H9 (cell line): ENCODE results near the gene C3orf22. TPM values are rescaled to one million over a fixed set of nuclear protein-coding genes. Genes with fewer than 3 reads are reported as not detected.

Experiments used
- DNase-seq: peaks from one replicate; pipeline ENCODE4 v3.0.0-alpha.2; 2017
- H2AFZ ChIP-seq: one replicate; pipeline ENCODE4 v1.6.1; 2013; ENCODE audit warnings: mild to moderate bottlenecking, low read length, control low read depth, moderate library complexity
- H2AK5ac ChIP-seq: 2 replicates; pipeline ENCODE4 v1.6.1; 2013; ENCODE audit warnings: low read length, control low read depth, mixed read lengths; ENCODE audit not compliant: insufficient read length
- H2BK120ac ChIP-seq: one replicate; pipeline ENCODE4 v1.6.1; 2013; ENCODE audit warnings: low read depth, mild to moderate bottlenecking, low read length, control low read depth, inconsistent platforms; ENCODE audit not compliant: poor library complexity, severe bottlenecking
- H2BK12ac ChIP-seq: 2 replicates; pipeline ENCODE4 v1.6.1; 2013; ENCODE audit warnings: low read length, control low read depth, mixed read lengths, low read depth; ENCODE audit not compliant: insufficient read length
- H2BK15ac ChIP-seq: 2 replicates; pipeline ENCODE4 v1.6.1; 2013; ENCODE audit warnings: low read depth, low read length, control low read depth
- H2BK20ac ChIP-seq: one replicate; pipeline ENCODE4 v1.6.1; 2013; ENCODE audit warnings: low read depth, mild to moderate bottlenecking, low read length, control low read depth, inconsistent platforms; ENCODE audit not compliant: poor library complexity, severe bottlenecking
- H2BK5ac ChIP-seq: 2 replicates; pipeline ENCODE4 v1.6.1; 2013; ENCODE audit warnings: low read length, control low read depth, mixed read lengths; ENCODE audit not compliant: insufficient read length
- H3K14ac ChIP-seq: 2 replicates; pipeline ENCODE4 v1.6.1; 2013; ENCODE audit warnings: low read length, control low read depth; ENCODE audit not compliant: insufficient read depth
- H3K18ac ChIP-seq: 2 replicates; pipeline ENCODE4 v1.6.1; 2013; ENCODE audit warnings: low read depth, mild to moderate bottlenecking, mixed read lengths, low read length, control low read depth; ENCODE audit not compliant: insufficient read length
- H3K23ac ChIP-seq: 2 replicates; pipeline ENCODE4 v1.6.1; 2013; ENCODE audit warnings: low read length, control low read depth, mixed read lengths, low read depth; ENCODE audit not compliant: insufficient read length
- H3K23me2 ChIP-seq: 2 replicates; pipeline ENCODE4 v1.6.1; 2013; ENCODE audit warnings: low read depth, mild to moderate bottlenecking, mixed read lengths, low read length, control low read depth; ENCODE audit not compliant: insufficient read length, poor library complexity, severe bottlenecking
- H3K27ac ChIP-seq: 2 replicates; pipeline ENCODE4 v1.5.1; 2013; ENCODE audit warnings: low read length, control low read depth, mixed read lengths, low read depth; ENCODE audit not compliant: insufficient read length
- H3K27me3 ChIP-seq: 2 replicates; pipeline ENCODE4 v1.6.1; 2013; ENCODE audit warnings: low read length, control low read depth, inconsistent platforms; ENCODE audit not compliant: insufficient read depth
- H3K4ac ChIP-seq: 2 replicates; pipeline ENCODE4 v1.6.1; 2013; ENCODE audit warnings: low read depth, mild to moderate bottlenecking, control low read depth, inconsistent platforms, low read length, moderate library complexity
- H3K4me1 ChIP-seq: 2 replicates; pipeline ENCODE4 v1.6.1; 2013; ENCODE audit warnings: low read length, control low read depth, inconsistent platforms; ENCODE audit not compliant: insufficient read depth
- H3K4me2 ChIP-seq: 2 replicates; pipeline ENCODE4 v1.6.1; 2013; ENCODE audit warnings: low read length, control low read depth, mixed read lengths; ENCODE audit not compliant: insufficient read length, insufficient read depth
- H3K56ac ChIP-seq: 2 replicates; pipeline ENCODE4 v1.6.1; 2013; ENCODE audit warnings: low read depth, mild to moderate bottlenecking, mixed read lengths, low read length, control low read depth; ENCODE audit not compliant: insufficient read length
- H3K79me1 ChIP-seq: 2 replicates; pipeline ENCODE4 v1.6.1; 2013; ENCODE audit warnings: low read depth, mild to moderate bottlenecking, moderate library complexity, low read length, control low read depth, inconsistent platforms; ENCODE audit not compliant: insufficient read depth, poor library complexity, severe bottlenecking
- H3K79me2 ChIP-seq: 2 replicates; pipeline ENCODE4 v1.6.1; 2013; ENCODE audit warnings: low read length, control low read depth, inconsistent platforms; ENCODE audit not compliant: insufficient read depth
- H3K9ac ChIP-seq: 2 replicates; pipeline ENCODE4 v1.6.1; 2013; ENCODE audit warnings: low read length, control low read depth, mixed read lengths; ENCODE audit not compliant: insufficient read length; ENCODE audit errors: extremely low read depth
- H3K9me3 ChIP-seq: one replicate; pipeline ENCODE4 v1.6.1; 2013; ENCODE audit warnings: low read depth, low read length, inconsistent platforms; ENCODE audit not compliant: control insufficient read depth
- H3T11ph ChIP-seq: one replicate; pipeline ENCODE4 v1.6.1; 2013; ENCODE audit warnings: mild to moderate bottlenecking, low read length, control low read depth, inconsistent platforms
- H4K20me1 ChIP-seq: one replicate; pipeline ENCODE4 v1.6.1; 2013; ENCODE audit not compliant: control insufficient read depth, insufficient read length, insufficient read depth
- H4K5ac ChIP-seq: 2 replicates; pipeline ENCODE4 v1.6.1; 2013; ENCODE audit warnings: low read depth, mild to moderate bottlenecking, mixed read lengths, low read length, control low read depth; ENCODE audit not compliant: insufficient read length
- H4K8ac ChIP-seq: replicated peaks from 2 replicates; pipeline ENCODE4 v1.6.1; 2013; ENCODE audit warnings: low read length, control low read depth, mixed read lengths, low read depth; ENCODE audit not compliant: insufficient read length
- H4K91ac ChIP-seq: 2 replicates; pipeline ENCODE4 v1.6.1; 2013; ENCODE audit warnings: low read depth, mild to moderate bottlenecking, moderate library complexity, mixed read lengths, low read length, control low read depth; ENCODE audit not compliant: insufficient read length
- H3K27ac Mint-ChIP-seq, 3 experiments: 2 replicates in 2 of 3; 3 replicates in 1 of 3; pipeline ENCODE4 v1.8.0; 2020 to 2021; ENCODE audit warnings: mixed read lengths in 3 of 3, mild to moderate bottlenecking in 1 of 3, moderate library complexity in 1 of 3
- H3K27me3 Mint-ChIP-seq: 2 replicates; pipeline ENCODE4 v1.8.0; 2021; ENCODE audit warnings: low read depth, mild to moderate bottlenecking, moderate library complexity, mixed read lengths
- H3K36me3 Mint-ChIP-seq, 3 experiments: 2 replicates in 2 of 3; 3 replicates in 1 of 3; pipeline ENCODE4 v1.8.0; 2020 to 2021; ENCODE audit warnings: low read depth in 3 of 3, mixed read lengths in 3 of 3; ENCODE audit not compliant: insufficient read depth in 1 of 3
- H3K4me1 Mint-ChIP-seq, 2 experiments: 2 replicates each; pipeline ENCODE4 v1.8.0; 2020; ENCODE audit warnings: mixed read lengths in 2 of 2
- H3K4me3 Mint-ChIP-seq, 2 experiments: 2 replicates in 1 of 2; 3 replicates in 1 of 2; pipeline ENCODE4 v1.8.0; 2020 to 2021; ENCODE audit warnings: mild to moderate bottlenecking in 2 of 2, mixed read lengths in 2 of 2, moderate library complexity in 1 of 2
- H3K9me3 Mint-ChIP-seq, 2 experiments: 2 replicates in 1 of 2; 3 replicates in 1 of 2; pipeline ENCODE4 v1.8.0; 2020; ENCODE audit warnings: mild to moderate bottlenecking in 2 of 2, mixed read lengths in 2 of 2, moderate library complexity in 1 of 2
- WGBS: extraction: QIAGEN DNeasy Blood & Tissue Kit; methylation state at CpG from one replicate; pipeline ENCODE4 v1.1.7; 2013; ENCODE audit warnings: missing lambda C conversion rate, low lambda C conversion rate, mixed read lengths; ENCODE audit not compliant: insufficient read length; ENCODE audit errors: extremely low coverage; 5-methylcytosine and 5-hydroxymethylcytosine counted together
- total RNA-seq: library from RNA; stranded (reverse); gene quantifications from 2 replicates; pipeline ENCODE4 v1.2.1, GENCODE V29; 2021
- TF ChIP-seq, protein P1 (sequence below): fragments of 200-600 bp; sonication (generic); conservative IDR thresholded peaks from 3 replicates; pipeline ENCODE4 v1.8.0; 2021; ENCODE audit warnings: antibody characterized with exemption, mild to moderate bottlenecking

C3orf22 gene
- total RNA-seq, 1 experiment from 2014 or later, result not detected

DNA sequence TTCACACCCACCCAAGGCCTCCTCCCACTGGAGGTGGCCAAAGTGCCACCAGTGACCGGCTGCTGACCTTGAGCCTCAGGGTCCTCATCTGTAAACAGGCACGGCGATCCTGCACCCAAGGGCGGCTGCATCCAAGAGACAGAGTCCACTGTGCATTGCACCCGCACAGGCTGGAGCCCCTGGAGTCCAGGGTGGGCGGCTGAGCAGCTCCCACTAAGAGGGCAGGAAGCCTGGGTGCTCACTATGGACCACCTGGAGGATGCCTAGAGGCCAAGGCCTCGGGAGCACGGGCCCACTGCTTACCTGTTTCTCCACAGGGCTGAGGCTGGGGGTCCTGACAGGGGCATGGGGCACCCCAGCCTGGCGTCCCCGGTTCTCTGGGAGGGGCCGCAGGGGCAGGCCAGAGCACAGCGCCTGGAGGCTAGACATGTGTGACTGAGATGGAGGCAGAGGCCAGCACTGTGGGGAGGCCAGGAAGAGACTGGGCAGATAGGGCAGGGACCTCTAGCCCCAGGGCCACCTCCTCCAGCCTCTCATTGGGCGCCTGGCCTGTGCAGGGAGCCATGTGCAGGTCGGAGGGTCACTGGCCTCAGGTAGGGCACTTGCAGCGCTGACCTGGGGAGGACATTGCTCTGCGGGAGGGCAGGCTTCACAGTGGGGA lies 41.3 kb downstream of the C3orf22 start, which contains the start of gene UROC1:
Gene UROC1 (minus strand): TSS at position 483 of the 661 bp plus-strand sequence. CDS start 54 bp downstream, at position 429.
- Histone ChIP-seq H3K79me2 (no peaks in the 10 kb centered on the region), H3K79me1 (no peaks in the 10 kb centered on the region), H3K27ac (no peak within 1 kb of the TSS), H2BK120ac (no peak within 1 kb of the TSS), H3K14ac (no peak within 1 kb of the TSS), H3T11ph (no peak within 1 kb of the TSS), H2BK12ac (no peak within 1 kb of the TSS), H3K4me2 (no peak within 1 kb of the TSS), H4K5ac (no peak within 1 kb of the TSS), H3K27me3 (no peaks in the 10 kb centered on the region; the same call in 1 of the 2 replicates), H3K9ac (no peak within 1 kb of the TSS), H2AK5ac (no peak within 1 kb of the TSS), H2BK20ac (no peak within 1 kb of the TSS), H3K18ac (no peak within 1 kb of the TSS), H4K20me1 (no peaks in the 10 kb centered on the region), H3K23ac (no peak within 1 kb of the TSS), H3K56ac (no peak within 1 kb of the TSS), H4K8ac (no peak within 1 kb of the TSS), H3K23me2 (no peaks in the 10 kb centered on the region), H3K4me1 (no peaks in the 10 kb centered on the region), H4K91ac (no peak within 1 kb of the TSS), H2BK15ac (no peak within 1 kb of the TSS), H3K9me3 (no peaks in the 10 kb centered on the region), H2AFZ (no peak within 1 kb of the TSS), H2BK5ac (no peak within 1 kb of the TSS), H3K4ac (no peak within 1 kb of the TSS)
- TF ChIP-seq, protein P1, sequence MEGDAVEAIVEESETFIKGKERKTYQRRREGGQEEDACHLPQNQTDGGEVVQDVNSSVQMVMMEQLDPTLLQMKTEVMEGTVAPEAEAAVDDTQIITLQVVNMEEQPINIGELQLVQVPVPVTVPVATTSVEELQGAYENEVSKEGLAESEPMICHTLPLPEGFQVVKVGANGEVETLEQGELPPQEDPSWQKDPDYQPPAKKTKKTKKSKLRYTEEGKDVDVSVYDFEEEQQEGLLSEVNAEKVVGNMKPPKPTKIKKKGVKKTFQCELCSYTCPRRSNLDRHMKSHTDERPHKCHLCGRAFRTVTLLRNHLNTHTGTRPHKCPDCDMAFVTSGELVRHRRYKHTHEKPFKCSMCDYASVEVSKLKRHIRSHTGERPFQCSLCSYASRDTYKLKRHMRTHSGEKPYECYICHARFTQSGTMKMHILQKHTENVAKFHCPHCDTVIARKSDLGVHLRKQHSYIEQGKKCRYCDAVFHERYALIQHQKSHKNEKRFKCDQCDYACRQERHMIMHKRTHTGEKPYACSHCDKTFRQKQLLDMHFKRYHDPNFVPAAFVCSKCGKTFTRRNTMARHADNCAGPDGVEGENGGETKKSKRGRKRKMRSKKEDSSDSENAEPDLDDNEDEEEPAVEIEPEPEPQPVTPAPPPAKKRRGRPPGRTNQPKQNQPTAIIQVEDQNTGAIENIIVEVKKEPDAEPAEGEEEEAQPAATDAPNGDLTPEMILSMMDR, result no peak
- no peak within 1 kb of the TSS for H3K27ac Mint-ChIP-seq
- no peaks in the 10 kb centered on the region for H3K36me3 Mint-ChIP-seq
- peaks cover 6% of the 10 kb centered on the region for H3K27me3 Mint-ChIP-seq
- H3K4me1 Mint-ChIP-seq, result peaks cover 3 to 4% of the 10 kb centered on the region in 2 experiments; a peak in 1 of 4 replicates
- no peak for DNase-seq
- no peaks in the 10 kb centered on the region for H3K9me3 Mint-ChIP-seq
- WGBS, result no CpG with 5 or more reads among the region's 16 CpGs
- no peak within 1 kb of the TSS for H3K4me3 Mint-ChIP-seq
